ENCODE data around the gene CHD6. TPM values are rescaled to one million over a fixed set of nuclear protein-coding genes. Genes with fewer than 3 reads are reported as not detected.

CHD6 gene
- polyA plus RNA-seq, 1 donor (not counting 4 experiments of a cell fraction or from before 2014, with no cell fraction given): 6.8 TPM

DNA sequence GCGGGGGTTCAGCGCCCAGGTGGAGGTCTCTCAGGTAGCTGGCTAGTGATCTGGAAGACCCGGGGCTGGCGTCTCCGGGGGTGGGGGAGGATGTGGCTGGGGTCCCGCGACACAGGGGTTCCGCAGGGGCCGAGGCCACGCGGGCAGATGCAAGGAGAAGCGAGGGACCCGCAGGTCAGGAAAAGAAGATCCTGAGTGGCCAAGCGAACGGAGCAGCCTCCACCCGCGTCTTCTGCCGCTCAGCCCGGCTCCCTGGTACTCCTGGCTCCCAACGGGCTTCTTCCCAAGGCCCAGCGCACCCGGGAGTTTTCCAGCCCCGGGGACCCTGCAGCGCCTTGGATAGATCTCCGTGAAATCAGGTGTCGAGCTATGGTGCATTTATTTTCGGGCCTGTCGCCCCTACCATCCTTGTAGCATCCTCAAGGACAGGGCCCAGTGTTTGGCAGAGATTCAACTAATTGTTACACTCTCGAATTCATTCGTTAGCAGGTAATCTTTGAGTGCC is 682 bp upstream of the CHD6 start:
- peak overlapping the region; percentile 31 for H3K9ac ChIP-seq (ENCODE audit: control insufficient read depth, extremely low read depth, insufficient read depth, low read length)
- H3K27me3 ChIP-seq (ENCODE audit: control insufficient read depth, extremely low read depth, insufficient read depth, low read length): no peaks in the 10 kb centered on the region
- peaks cover 12% of the 10 kb centered on the region for H3K4me1 ChIP-seq (ENCODE audit: control insufficient read depth, extremely low read depth, insufficient read depth, low read length)
- H3K4me3 ChIP-seq (ENCODE audit: control insufficient read depth in 2 of 3, extremely low read depth in 1 of 3, insufficient read depth in 2 of 3, low read depth in 1 of 3, low read length in 3 of 3): peak overlapping the region; percentile 30 to 62 (median 33)
- no peaks in the 10 kb centered on the region for H3K36me3 ChIP-seq (ENCODE audit: control insufficient read depth in 2 of 2, extremely low read depth in 1 of 2, insufficient read depth in 2 of 2, low read length in 2 of 2)
- no peak for TF ChIP-seq EZH2 (IDR thresholded peaks at IDR 0.05; ENCODE audit: low read length)
- TF ChIP-seq, protein P1, sequence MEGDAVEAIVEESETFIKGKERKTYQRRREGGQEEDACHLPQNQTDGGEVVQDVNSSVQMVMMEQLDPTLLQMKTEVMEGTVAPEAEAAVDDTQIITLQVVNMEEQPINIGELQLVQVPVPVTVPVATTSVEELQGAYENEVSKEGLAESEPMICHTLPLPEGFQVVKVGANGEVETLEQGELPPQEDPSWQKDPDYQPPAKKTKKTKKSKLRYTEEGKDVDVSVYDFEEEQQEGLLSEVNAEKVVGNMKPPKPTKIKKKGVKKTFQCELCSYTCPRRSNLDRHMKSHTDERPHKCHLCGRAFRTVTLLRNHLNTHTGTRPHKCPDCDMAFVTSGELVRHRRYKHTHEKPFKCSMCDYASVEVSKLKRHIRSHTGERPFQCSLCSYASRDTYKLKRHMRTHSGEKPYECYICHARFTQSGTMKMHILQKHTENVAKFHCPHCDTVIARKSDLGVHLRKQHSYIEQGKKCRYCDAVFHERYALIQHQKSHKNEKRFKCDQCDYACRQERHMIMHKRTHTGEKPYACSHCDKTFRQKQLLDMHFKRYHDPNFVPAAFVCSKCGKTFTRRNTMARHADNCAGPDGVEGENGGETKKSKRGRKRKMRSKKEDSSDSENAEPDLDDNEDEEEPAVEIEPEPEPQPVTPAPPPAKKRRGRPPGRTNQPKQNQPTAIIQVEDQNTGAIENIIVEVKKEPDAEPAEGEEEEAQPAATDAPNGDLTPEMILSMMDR (optimal IDR thresholded peaks at IDR 0.05 in 1 of 3, IDR thresholded peaks at IDR 0.05 in 1 of 3, conservative IDR thresholded peaks at IDR 0.05 in 1 of 3; ENCODE audit: extremely low read depth in 1 of 3, insufficient read depth in 2 of 3, low read length in 3 of 3): no peak
- dilution Hi-C loops (cut with MboI; ENCODE audit: extremely low pct_ligation_motif_present, low sequenced_read_pairs): no loop called here
- peak overlapping the region; percentile 82 for H2AFZ ChIP-seq (ENCODE audit: control insufficient read depth, low read length)
- no peak for FAIRE-seq
- no peaks in the 10 kb centered on the region for H4K20me1 ChIP-seq (ENCODE audit: control insufficient read depth, extremely low read depth, insufficient read depth, low read length)
- peaks cover 25% of the 10 kb centered on the region for H3K79me2 ChIP-seq (ENCODE audit: control insufficient read depth, insufficient read depth, low read length)
- no peaks in the 10 kb centered on the region for H3K9me3 ChIP-seq (ENCODE audit: control insufficient read depth, low read depth, low read length)
- no peak overlapping the region for H3K27ac ChIP-seq (ENCODE audit: control insufficient read depth, insufficient read depth, low read length)
- H3K9me1 ChIP-seq (ENCODE audit: control insufficient read depth, extremely low read depth, insufficient read depth, low read length): no peaks in the 10 kb centered on the region
- DNase-seq (ENCODE audit: low read depth, low spot score): no peak
- peak overlapping the region; percentile 64 for H3K4me2 ChIP-seq (ENCODE audit: control insufficient read depth, extremely low read depth, insufficient read depth, low read depth, low read length)

DNA sequence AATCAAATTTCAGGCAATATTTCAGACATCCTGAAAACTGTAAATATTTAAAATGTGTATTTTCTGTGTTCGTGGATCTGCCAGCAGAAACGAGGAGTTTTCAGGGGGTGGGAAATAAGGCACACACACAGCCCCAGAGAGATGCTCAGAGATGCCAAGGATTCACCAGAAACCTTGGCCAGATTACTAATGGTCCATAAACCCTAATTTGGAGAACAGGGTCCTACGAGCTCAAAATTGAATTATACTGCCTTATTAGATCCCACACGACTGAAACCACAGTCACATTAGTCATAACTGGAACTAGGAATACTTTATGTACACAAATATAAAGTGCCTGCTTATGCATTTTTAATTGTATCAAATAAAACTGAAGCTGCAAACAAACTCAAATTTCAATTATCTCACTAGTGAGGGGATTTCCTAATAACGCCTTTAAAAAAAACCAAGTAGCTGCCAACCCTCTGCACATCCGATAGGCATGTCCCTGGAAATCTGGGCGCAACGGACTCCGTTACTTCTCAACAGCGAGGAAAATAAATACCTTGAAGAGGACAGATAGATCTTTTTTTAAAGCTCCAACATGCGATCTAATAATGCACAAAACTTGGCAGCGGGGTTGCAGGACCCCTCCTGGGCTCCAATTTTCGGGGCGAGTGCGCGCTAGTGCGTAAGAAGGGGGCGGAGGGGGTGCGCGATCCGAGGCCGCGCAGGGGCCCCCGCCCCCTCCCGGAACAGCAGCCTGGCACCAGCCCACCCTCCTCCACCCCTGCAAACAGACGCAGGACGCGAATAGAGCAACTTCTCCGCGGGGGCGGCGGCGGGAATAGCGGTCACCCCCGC is 897 bp downstream of the CHD6 start:
- Histone ChIP-seq H3K79me2 (ENCODE audit: control insufficient read depth, insufficient read depth, low read length) (peaks cover 33% of the 10 kb centered on the region), H3K4me1 (ENCODE audit: control insufficient read depth, extremely low read depth, insufficient read depth, low read length) (peaks cover 12% of the 10 kb centered on the region), H3K27me3 (ENCODE audit: control insufficient read depth, extremely low read depth, insufficient read depth, low read length) (no peaks in the 10 kb centered on the region), H3K9me3 (ENCODE audit: control insufficient read depth, low read depth, low read length) (no peaks in the 10 kb centered on the region), H3K4me3 (ENCODE audit: control insufficient read depth in 2 of 3, extremely low read depth in 1 of 3, insufficient read depth in 2 of 3, low read depth in 1 of 3, low read length in 3 of 3) (peak overlapping the region; percentile 62 to 84 (median 79)), H3K4me2 (ENCODE audit: control insufficient read depth, extremely low read depth, insufficient read depth, low read depth, low read length) (peak overlapping the region; percentile 92), H3K9ac (ENCODE audit: control insufficient read depth, extremely low read depth, insufficient read depth, low read length) (peak overlapping the region; percentile 81), H4K20me1 (ENCODE audit: control insufficient read depth, extremely low read depth, insufficient read depth, low read length) (no peaks in the 10 kb centered on the region), H3K9me1 (ENCODE audit: control insufficient read depth, extremely low read depth, insufficient read depth, low read length) (no peaks in the 10 kb centered on the region), H3K27ac (ENCODE audit: control insufficient read depth, insufficient read depth, low read length) (peak overlapping the region; percentile 6), H3K36me3 (ENCODE audit: control insufficient read depth in 2 of 2, extremely low read depth in 1 of 2, insufficient read depth in 2 of 2, low read length in 2 of 2) (no peaks in the 10 kb centered on the region), H2AFZ (ENCODE audit: control insufficient read depth, low read length) (peak overlapping the region; percentile 49)
- dilution Hi-C loops (cut with MboI; ENCODE audit: extremely low pct_ligation_motif_present, low sequenced_read_pairs): no loop called here
- no peak for TF ChIP-seq EZH2 (IDR thresholded peaks at IDR 0.05; ENCODE audit: low read length)
- TF ChIP-seq, protein P1 (optimal IDR thresholded peaks at IDR 0.05 in 1 of 3, IDR thresholded peaks at IDR 0.05 in 1 of 3, conservative IDR thresholded peaks at IDR 0.05 in 1 of 3; ENCODE audit: extremely low read depth in 1 of 3, insufficient read depth in 2 of 3, low read length in 3 of 3): no peak
- no peak for DNase-seq (ENCODE audit: low read depth, low spot score)
- no peak for FAIRE-seq

Measured in keratinocyte (primary cell).